Measurements from ENCODE around the gene TIMM22. TPM values are rescaled to one million over a fixed set of nuclear protein-coding genes. Genes with fewer than 3 reads are reported as not detected.

The TIMM22 gene
- total and polyA plus RNA-seq, 2 donors (not counting 3 experiments of a cell fraction or from before 2014, with no cell fraction given) = 19.0 to 19.6 TPM

DNA sequence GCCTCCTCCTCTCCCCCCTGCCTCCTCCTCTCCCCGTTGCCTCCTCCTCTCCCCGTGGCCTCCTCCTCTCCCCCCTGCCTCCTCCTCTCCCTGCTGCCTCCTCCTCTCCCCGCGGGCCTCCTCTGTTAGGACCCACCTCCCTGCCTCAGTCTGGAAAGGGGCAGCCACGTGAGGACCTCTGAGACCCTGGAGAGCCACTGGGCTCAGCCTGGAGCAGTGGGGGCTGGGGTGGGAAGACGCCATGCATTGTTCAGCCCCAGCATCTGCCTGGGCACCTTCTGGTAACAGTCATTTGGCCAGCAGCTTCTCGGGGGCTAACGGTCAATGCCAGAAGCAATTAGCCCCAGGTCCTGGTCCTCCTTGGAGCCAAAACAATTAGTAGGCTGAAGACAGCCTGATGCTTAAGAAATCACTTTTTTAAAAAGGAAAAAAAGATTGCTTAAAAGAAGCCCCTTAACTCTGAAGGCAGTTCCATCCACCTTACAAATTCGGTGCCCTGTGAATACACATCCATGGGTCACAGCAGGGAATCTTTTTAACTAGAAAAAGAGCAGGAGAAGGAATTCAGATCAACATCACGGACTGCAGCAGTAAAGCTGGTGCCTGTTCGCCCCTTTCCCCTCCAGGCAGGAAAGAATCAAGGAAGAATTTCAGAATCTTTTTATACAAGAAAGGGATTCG, 47.2 kb upstream of the TIMM22 start:
- intact Hi-C loops (cut with micrococcal nuclease) (loop anchor here (5.0 kb wide), 1 partner anchor 32 kb away; no protein-coding TSS in a partner anchor), dilution Hi-C loops (cut with MboI; ENCODE audit: extremely low pct_ligation_motif_present, low sequenced_read_pairs) (no loop called here)
- ChIA-PET POLR2A (no interaction called here), CTCF (interaction anchor here (2.5 kb wide), 1 partner anchor 70 kb away, joined by 10 read pairs; no protein-coding TSS in a partner anchor)
- Histone ChIP-seq H3K9me3 (replicated peaks; ENCODE audit: control insufficient read depth, insufficient read depth, low read length) (no peaks in the 10 kb centered on the region), H3K4me1 (ENCODE audit: control insufficient read depth, extremely low read depth, insufficient read depth, low read length) (peaks cover 2% of the 10 kb centered on the region), H3K4me3 (replicated peaks in 1 of 3; ENCODE audit: insufficient read depth in 1 of 3, low read depth in 1 of 3, low read length in 3 of 3) (no peak overlapping the region), H3K79me2 (ENCODE audit: control insufficient read depth, insufficient read depth, low read length) (peaks cover 5% of the 10 kb centered on the region), H3K9ac (replicated peaks; ENCODE audit: extremely low read depth, insufficient read depth, low read length) (no peak overlapping the region), H4K20me1 (replicated peaks; ENCODE audit: control insufficient read depth, extremely low read depth, insufficient read depth, low read length) (no peaks in the 10 kb centered on the region), H3K27ac (ENCODE audit: insufficient read depth, low read depth, low read length) (no peak overlapping the region), H3K4me2 (ENCODE audit: insufficient read depth, low read length) (no peak overlapping the region), H3K36me3 (ENCODE audit: control insufficient read depth in 2 of 2, extremely low read depth in 1 of 2, insufficient read depth in 2 of 2, low read length in 2 of 2) (no peaks in the 10 kb centered on the region), H3K9me1 (replicated peaks; ENCODE audit: control insufficient read depth, extremely low read depth, insufficient read depth, low read length) (no peaks in the 10 kb centered on the region), H2AFZ (ENCODE audit: low read depth, low read length) (no peak overlapping the region), H3K27me3 (ENCODE audit: control insufficient read depth in 2 of 2, insufficient read depth in 2 of 2, low read length in 2 of 2) (no peaks in the 10 kb centered on the region)
- no peak for DNase-seq (ENCODE audit: low read depth, low spot score)
- no peak for FAIRE-seq
- TF ChIP-seq POLR2AphosphoS5 (IDR thresholded peaks at IDR 0.05; ENCODE audit: insufficient read depth, low read depth, low read length) (no peak), EZH2 (IDR thresholded peaks at IDR 0.05; ENCODE audit: borderline replicate concordance, low read depth, low read length, severe bottlenecking) (no peak), MYC (IDR thresholded peaks at IDR 0.05; ENCODE audit: low read depth, low read length) (no peak), FOS (IDR thresholded peaks at IDR 0.05; ENCODE audit: borderline replicate concordance, insufficient read depth, low read length) (no peak), MAX (IDR thresholded peaks at IDR 0.05; ENCODE audit: insufficient read depth, insufficient read length) (no peak), POLR2A (IDR thresholded peaks at IDR 0.05; ENCODE audit: low read depth, low read length) (no peak), GATA2 (IDR thresholded peaks at IDR 0.05; ENCODE audit: insufficient read depth, insufficient read length, low read depth, low read length) (no peak), JUN (IDR thresholded peaks at IDR 0.05; ENCODE audit: borderline replicate concordance, insufficient read depth, insufficient read length, low read depth) (no peak), CTCF (IDR thresholded peaks at IDR 0.05; ENCODE audit: extremely low read depth in 1 of 2, insufficient read depth in 1 of 2, low read depth in 1 of 2, low read length in 2 of 2) (no peak)
- no TSS peak for BruUV-seq (replicated peaks)
